Measurements from ENCODE around the gene METAP2.
"Not testable (repeated sequence)": the region's sequence is repeated elsewhere in the genome, so short reads cannot be mapped to it uniquely, and the experiment has no call there.

GRCh38 chr12:95454780-95455215 lies 19.2 kb upstream of the METAP2 start:
- TF ChIP-seq POLR2AphosphoS5, POLR2A, TAF1 (IDR thresholded peaks at IDR 0.05; ENCODE audit: low read depth, low read length): not testable (repeated sequence)

All from GM12891 (cell line).